ENCODE data around the gene EVA1A.

Gene EVA1A

DNA sequence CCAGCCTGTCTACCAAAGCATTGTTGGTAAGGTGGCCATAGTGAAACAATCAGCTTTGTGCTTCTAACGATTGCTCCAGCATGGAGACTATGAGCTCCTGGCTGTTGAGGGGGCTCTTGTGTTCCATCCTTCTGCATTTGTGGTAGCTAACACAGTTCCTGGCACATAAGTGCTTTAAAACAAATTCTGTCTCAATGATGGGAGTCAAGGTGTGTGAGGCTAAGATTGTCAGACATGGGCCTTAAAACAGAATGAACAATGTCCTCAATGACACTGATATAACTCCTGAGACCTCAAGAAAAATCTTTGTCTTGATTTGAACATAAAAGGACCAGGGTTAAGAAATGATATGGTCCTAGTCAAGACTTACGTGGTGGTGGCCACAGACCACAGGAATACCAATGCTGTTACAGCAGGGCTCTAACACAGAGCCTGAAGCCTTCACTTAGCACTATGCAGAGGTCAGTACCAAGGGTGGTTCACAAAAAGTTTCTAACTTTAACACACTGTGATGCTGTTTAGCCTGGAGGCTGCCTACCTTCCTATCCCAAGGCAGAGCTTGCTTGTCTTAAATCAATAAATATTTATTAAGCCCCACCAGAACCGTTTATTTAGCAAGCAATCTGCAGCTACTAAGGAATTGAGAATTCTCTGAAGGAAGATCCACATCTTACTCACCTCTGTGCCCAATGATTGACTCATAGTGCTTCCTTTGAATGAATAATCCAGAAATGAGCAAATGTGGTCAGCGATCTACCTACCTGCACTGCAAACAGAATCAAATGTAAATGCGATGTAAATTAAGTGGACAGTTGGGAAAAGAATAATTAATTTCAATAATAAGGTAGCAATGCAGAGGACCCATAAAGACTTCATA is 35.1 kb downstream of the EVA1A start:
- Histone ChIP-seq H3K4me3 (ENCODE audit: insufficient read depth, low read depth, low read length) (no peak overlapping the region), H3K27ac (ENCODE audit: insufficient read depth, low read depth, low read length, poor library complexity, severe bottlenecking) (no peak overlapping the region), H3K9me3 (ENCODE audit: control insufficient read depth, low read length) (no peaks in the 10 kb centered on the region), H3K4me1 (ENCODE audit: control insufficient read depth, insufficient read depth, low read length) (peaks cover 3% of the 10 kb centered on the region), H3K27me3 (ENCODE audit: control insufficient read depth, insufficient read depth, low read length, poor library complexity, severe bottlenecking) (no peaks in the 10 kb centered on the region), H3K36me3 (ENCODE audit: control insufficient read depth, insufficient read depth, low read length) (no peaks in the 10 kb centered on the region)
- WGBS, 2 experiments: 86 to 94% methylated on average over 5 of the region's 5 CpGs

DNA sequence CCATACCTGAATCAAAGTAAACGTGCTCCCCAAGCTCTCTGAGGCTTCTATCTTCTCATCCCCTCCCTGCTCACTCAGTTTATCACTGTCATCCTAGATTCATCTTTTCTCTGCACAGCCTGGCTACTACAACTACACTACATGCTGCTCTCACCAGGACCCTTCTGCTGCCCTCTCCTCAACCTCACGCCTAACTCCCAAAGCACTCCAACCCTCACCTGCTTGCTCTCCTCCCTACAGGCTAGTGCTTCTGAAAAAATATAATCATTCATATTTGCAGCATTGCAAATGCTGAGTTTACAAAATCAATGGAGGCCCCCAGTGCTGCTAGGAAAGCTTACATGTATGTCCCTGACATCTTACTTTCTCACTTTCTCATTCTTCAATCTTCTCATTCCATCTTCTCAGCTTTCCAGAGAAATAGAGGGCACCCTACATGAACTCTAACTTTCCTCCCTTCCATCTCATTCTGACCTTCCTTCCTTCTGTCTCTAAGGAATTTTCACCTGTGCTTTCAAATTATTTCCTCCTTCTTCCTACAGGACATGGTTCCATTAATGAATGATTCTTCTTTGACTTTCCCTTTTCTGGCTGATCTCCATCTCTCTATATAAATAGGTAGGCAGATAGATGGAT is 36.3 kb downstream of the EVA1A start:
- Histone ChIP-seq H3K27me3 (ENCODE audit: control insufficient read depth, insufficient read depth, low read length, poor library complexity, severe bottlenecking) (no peaks in the 10 kb centered on the region), H3K9me3 (ENCODE audit: control insufficient read depth, low read length) (no peaks in the 10 kb centered on the region), H3K4me1 (ENCODE audit: control insufficient read depth, insufficient read depth, low read length) (peaks cover 3% of the 10 kb centered on the region), H3K36me3 (ENCODE audit: control insufficient read depth, insufficient read depth, low read length) (no peaks in the 10 kb centered on the region), H3K4me3 (ENCODE audit: insufficient read depth, low read depth, low read length) (no peak overlapping the region), H3K27ac (ENCODE audit: insufficient read depth, low read depth, low read length, poor library complexity, severe bottlenecking) (no peak overlapping the region)
- 88 to 91% methylated on average over 2 of the region's 2 CpGs for WGBS, 2 experiments

DNA sequence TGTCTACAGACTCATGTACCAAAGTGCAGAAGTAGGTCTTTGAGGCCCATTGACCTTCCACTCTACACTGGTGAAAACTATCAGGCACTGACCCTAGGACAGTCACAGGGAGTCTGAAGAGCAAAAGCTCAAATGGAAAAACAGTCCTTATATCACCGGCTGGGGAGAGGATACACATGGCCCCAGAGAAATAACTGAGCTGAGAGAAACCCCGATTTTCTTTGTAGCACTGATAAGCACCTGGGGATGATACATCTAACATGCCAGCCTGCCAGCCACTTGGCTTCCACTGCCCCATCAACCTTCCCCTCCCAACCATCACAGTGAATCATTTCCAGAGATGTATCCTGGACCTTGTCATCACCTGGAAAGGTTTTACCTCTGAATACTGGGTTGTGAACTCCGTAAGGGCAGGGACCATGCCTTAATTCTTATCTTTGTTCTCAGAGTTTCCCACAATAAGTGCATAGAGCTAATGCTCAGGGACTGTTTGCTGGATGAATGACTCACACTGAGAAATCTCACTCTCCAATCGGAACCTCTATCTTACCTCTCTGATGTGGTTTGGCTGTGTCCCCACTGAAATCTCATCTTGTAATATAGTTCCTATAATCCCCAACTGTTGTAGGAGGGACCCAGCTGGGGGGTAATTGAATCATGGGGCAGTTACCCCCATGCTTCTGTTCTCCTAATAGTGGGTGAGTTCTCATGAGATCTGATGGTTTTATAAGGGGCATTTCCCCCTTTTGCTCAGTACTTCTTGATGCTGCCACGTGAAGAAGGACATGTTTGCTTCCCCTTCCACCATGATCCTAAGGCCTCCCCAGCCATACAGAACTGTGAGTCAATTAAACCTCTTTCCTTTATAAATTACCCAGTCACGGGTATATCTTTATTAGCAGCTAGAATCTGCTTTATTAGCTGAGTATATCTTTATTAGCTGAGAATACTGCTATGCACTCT is 37.1 kb downstream of the EVA1A start:
- 89 to 94% methylated on average over 6 of the region's 6 CpGs for WGBS, 2 experiments

DNA sequence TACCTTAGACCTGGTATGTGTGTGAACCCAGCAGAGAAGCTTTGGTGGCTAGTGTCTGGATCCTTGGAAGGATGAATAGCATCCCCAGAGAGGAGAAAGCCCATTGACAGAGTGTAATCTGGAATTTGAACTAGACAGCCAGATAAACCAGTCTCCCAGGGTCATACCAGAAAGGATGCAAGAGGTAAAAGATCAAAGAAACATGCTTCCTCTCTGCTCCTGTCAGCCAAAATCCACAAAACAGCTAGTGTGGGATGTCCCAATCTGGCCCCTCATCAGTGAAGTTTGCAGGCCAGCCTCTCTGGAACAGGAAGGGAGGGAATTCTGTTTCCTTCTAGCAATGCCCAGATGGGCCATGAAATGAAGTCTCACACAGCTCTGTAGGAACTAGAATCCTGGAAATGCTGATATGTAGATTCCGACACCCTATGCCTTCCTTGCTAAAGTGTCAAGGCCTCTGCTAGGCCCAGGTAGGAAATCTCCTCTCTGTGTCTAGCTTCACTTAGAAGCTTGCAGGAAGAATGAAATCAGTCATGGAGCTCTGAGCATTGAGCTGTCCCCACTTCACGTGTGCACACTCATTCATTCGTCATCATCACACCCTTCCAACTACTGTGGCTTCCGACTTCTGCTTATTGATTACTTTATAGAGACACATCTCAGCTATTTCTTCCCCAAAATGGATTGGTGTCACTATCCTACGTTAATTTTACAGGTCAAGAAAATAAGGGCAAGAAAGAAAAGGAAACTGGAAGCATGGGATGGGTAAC is 38.0 kb downstream of the EVA1A start:
- 97 to 98% methylated on average over 5 of the region's 5 CpGs for WGBS, 2 experiments

More for the DNA sequence above, 37.1 kb downstream of the EVA1A start:
- H3K27ac ChIP-seq (ENCODE audit: insufficient read depth, low read depth, low read length, poor library complexity, severe bottlenecking): no peak overlapping the region
- no peaks in the 10 kb centered on the region for H3K27me3 ChIP-seq (ENCODE audit: control insufficient read depth, insufficient read depth, low read length, poor library complexity, severe bottlenecking)
- no peak overlapping the region for H3K4me3 ChIP-seq (ENCODE audit: insufficient read depth, low read depth, low read length)
- H3K36me3 ChIP-seq (ENCODE audit: control insufficient read depth, insufficient read depth, low read length): no peaks in the 10 kb centered on the region
- peaks cover 3% of the 10 kb centered on the region for H3K4me1 ChIP-seq (ENCODE audit: control insufficient read depth, insufficient read depth, low read length)
- H3K9me3 ChIP-seq (ENCODE audit: control insufficient read depth, low read length): no peaks in the 10 kb centered on the region

DNA sequence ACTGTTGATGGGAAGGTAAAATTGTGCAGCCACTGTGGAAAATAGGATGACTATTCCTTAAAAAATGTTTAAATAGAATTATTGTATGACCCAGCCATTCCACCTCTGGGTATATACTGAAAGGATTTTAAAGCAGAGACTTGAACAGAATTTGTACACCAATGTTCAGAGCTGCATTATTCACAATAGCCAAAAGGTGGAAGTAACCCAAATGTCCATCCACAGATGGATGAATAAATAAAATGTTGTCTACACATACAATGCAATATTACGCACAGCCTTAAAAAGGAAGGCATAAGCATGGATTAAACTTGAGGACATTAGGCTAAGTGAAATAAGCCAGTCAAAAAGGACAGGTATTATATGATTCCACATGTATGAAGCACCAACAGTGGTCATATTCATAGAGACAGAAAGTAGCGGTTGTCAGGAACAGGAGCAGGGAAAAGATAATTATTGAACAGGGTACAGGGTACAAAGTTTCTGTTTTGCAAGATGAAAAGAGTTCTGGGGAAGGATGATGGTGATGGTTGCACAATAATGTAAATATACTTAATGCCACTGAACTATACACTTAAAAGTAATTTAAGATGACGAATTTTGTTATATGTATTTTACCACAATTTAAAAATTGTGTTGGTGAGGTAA is 39.4 kb downstream of the EVA1A start:
- WGBS, 2 experiments: 91 to 96% methylated on average over 2 to 3 of the region's 3 CpGs
- H3K36me3 ChIP-seq (ENCODE audit: control insufficient read depth, insufficient read depth, low read length): no peaks in the 10 kb centered on the region
- H3K9me3 ChIP-seq (ENCODE audit: control insufficient read depth, low read length): no peaks in the 10 kb centered on the region

More for the DNA sequence above, 38.0 kb downstream of the EVA1A start:
- Histone ChIP-seq H3K36me3 (ENCODE audit: control insufficient read depth, insufficient read depth, low read length) (no peaks in the 10 kb centered on the region), H3K27ac (ENCODE audit: insufficient read depth, low read depth, low read length, poor library complexity, severe bottlenecking) (no peak overlapping the region), H3K27me3 (ENCODE audit: control insufficient read depth, insufficient read depth, low read length, poor library complexity, severe bottlenecking) (no peaks in the 10 kb centered on the region), H3K4me3 (ENCODE audit: insufficient read depth, low read depth, low read length) (no peak overlapping the region), H3K4me1 (ENCODE audit: control insufficient read depth, insufficient read depth, low read length) (no peaks in the 10 kb centered on the region), H3K9me3 (ENCODE audit: control insufficient read depth, low read length) (no peaks in the 10 kb centered on the region)

DNA sequence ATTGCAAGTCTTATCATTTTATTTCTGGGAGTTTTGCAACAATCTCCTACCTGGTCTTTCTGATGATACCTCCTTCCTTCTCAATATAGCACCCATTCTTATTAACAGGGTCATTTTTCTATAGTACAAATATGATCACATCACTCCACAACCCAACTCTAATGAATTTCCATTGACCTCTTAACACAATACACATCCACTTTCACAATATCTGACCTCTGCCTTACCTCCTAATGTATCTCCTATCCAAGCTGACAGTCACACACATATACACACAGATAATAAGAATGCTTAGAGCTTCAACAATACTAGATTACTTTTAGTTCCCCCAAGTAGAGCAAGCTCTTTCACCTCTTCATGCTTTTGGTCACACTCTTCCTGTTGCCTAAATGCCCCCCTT is 40.9 kb downstream of the EVA1A start:
- H3K9me3 ChIP-seq (ENCODE audit: control insufficient read depth, low read length): no peaks in the 10 kb centered on the region
- H3K4me3 ChIP-seq (ENCODE audit: insufficient read depth, low read depth, low read length): no peak overlapping the region
- H3K27me3 ChIP-seq (ENCODE audit: control insufficient read depth, insufficient read depth, low read length, poor library complexity, severe bottlenecking): no peaks in the 10 kb centered on the region
- H3K4me1 ChIP-seq (ENCODE audit: control insufficient read depth, insufficient read depth, low read length): no peaks in the 10 kb centered on the region
- no peaks in the 10 kb centered on the region for H3K36me3 ChIP-seq (ENCODE audit: control insufficient read depth, insufficient read depth, low read length)
- H3K27ac ChIP-seq (ENCODE audit: insufficient read depth, low read depth, low read length, poor library complexity, severe bottlenecking): no peak overlapping the region

More for the DNA sequence above, 39.4 kb downstream of the EVA1A start:
- Histone ChIP-seq H3K27me3 (ENCODE audit: control insufficient read depth, insufficient read depth, low read length, poor library complexity, severe bottlenecking) (no peaks in the 10 kb centered on the region), H3K4me3 (ENCODE audit: insufficient read depth, low read depth, low read length) (no peak overlapping the region), H3K4me1 (ENCODE audit: control insufficient read depth, insufficient read depth, low read length) (no peaks in the 10 kb centered on the region), H3K27ac (ENCODE audit: insufficient read depth, low read depth, low read length, poor library complexity, severe bottlenecking) (no peak overlapping the region)

DNA sequence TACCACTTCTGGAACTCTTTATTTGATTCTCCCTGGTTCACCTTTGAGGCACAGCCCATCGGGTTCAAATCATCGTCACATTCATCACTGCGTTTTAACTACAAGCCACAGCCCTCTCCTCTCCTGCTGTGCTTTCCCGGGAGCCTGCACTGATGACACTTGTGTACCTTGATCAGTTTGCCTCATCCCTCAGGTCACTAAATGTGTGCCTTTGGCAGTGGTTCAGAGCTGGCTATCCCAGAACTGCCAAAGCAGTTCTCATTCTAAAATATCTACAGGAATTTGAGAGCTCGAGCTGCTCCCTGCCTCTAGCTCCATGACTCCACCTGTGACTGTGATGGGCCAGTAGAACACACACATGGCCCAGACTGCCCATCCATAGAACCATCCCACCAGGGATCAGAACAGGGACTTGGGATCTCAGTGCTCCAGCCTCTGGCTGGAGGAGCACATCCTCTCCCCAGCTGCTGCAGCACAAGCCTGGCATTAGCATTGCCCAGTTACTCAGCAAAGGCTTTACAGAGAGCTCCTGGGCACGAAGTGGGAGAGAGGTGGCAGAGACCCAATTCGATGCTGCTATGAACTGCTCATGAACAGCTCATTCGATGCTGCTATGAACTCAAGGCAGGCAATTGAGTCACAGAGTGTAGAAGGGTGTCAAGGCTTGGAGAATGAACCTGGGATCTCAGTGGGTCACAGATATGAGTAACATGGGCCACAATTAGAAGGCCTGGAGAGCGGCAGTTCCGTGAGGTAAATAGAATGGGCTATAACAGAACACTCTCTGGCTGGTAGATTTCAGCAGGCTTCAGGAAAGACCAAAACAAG is 41.9 kb downstream of the EVA1A start:
- Histone ChIP-seq H3K27me3 (ENCODE audit: control insufficient read depth, insufficient read depth, low read length, poor library complexity, severe bottlenecking) (no peaks in the 10 kb centered on the region), H3K27ac (ENCODE audit: insufficient read depth, low read depth, low read length, poor library complexity, severe bottlenecking) (no peak overlapping the region), H3K4me1 (ENCODE audit: control insufficient read depth, insufficient read depth, low read length) (no peaks in the 10 kb centered on the region), H3K4me3 (ENCODE audit: insufficient read depth, low read depth, low read length) (no peak overlapping the region), H3K36me3 (ENCODE audit: control insufficient read depth, insufficient read depth, low read length) (no peaks in the 10 kb centered on the region), H3K9me3 (ENCODE audit: control insufficient read depth, low read length) (no peaks in the 10 kb centered on the region)
- WGBS, 2 experiments: 91% methylated on average over 10 of the region's 10 CpGs

DNA sequence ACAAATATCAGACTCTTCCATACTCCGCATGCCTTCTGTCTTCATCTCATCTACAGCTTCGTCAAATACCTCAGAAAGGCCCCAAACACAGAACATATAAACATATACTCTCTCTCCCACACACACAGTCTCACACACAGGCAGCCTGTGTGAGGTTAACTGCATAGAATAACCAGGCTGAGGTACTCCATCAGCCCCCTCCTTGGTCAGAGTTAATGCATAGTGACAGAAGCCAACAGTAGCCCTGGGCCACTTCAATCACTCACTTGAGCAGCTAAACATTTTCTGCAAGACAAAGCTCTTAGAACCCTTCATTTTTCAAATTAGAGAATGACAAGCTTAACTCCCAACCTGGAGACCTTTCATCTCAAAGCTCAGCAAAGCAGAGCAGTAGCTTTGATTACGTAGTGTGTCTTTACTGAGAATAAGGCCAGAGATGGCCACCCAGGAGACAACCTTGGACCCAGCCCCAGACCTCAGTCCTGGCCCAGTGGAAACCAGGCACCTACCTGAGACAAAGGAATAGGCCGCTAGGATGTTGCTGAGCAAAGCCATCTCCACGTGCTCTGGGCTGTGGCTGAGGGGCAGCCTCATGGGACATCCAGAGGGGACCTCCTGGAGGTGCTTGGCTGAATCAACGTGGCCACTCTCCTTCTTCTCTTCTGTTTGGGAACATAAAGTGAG is 43.0 kb downstream of the EVA1A start:
- Histone ChIP-seq H3K4me3 (ENCODE audit: insufficient read depth, low read depth, low read length) (no peak overlapping the region), H3K4me1 (ENCODE audit: control insufficient read depth, insufficient read depth, low read length) (no peaks in the 10 kb centered on the region), H3K27me3 (ENCODE audit: control insufficient read depth, insufficient read depth, low read length, poor library complexity, severe bottlenecking) (no peaks in the 10 kb centered on the region), H3K36me3 (ENCODE audit: control insufficient read depth, insufficient read depth, low read length) (no peaks in the 10 kb centered on the region), H3K27ac (ENCODE audit: insufficient read depth, low read depth, low read length, poor library complexity, severe bottlenecking) (no peak overlapping the region), H3K9me3 (ENCODE audit: control insufficient read depth, low read length) (no peaks in the 10 kb centered on the region)
- WGBS, 2 experiments: 93 to 94% methylated on average over 6 of the region's 6 CpGs
